Neutrophil (primary cell): ENCODE measurements around the gene VGF.

Experiments
- H3K27ac ChIP-seq: fragments of 200-600 bp; sonication (generic); 2 replicates; pipeline ENCODE4 v1.5.1; 2016; ENCODE audit warnings: mild to moderate bottlenecking, moderate library complexity
- H3K27me3 ChIP-seq: fragments of 200-600 bp; sonication (generic); 2 replicates; pipeline ENCODE4 v1.6.0; 2016; ENCODE audit warnings: mild to moderate bottlenecking
- H3K36me3 ChIP-seq: fragments of 200-600 bp; sonication (generic); 2 replicates; pipeline ENCODE4 v1.5.1; 2017
- H3K4me1 ChIP-seq, 2 experiments: fragments of 200-600 bp in 1 of 2; sonication (generic) in 1 of 2; 1 replicate in 1 of 2; 2 replicates in 1 of 2; pipeline versions ENCODE4 v1.5.1 to v1.6.1; 2013 to 2016; ENCODE audit warnings: low read depth in 1 of 2, low read length in 1 of 2, mild to moderate bottlenecking in 1 of 2, moderate library complexity in 1 of 2; ENCODE audit not compliant: control insufficient read depth in 1 of 2, insufficient read depth in 1 of 2
- H3K4me3 ChIP-seq, 2 experiments: fragments of 200-600 bp in 1 of 2; sonication (generic) in 1 of 2; 1 replicate in 1 of 2; 2 replicates in 1 of 2; pipeline ENCODE4 v1.5.1; 2013 to 2016; ENCODE audit warnings: low read depth in 1 of 2, low read length in 1 of 2, mild to moderate bottlenecking in 1 of 2, moderate library complexity in 1 of 2
- H3K9me3 ChIP-seq: fragments of 200-600 bp; sonication (generic); 2 replicates; pipeline ENCODE4 v1.5.1; 2016
- TF ChIP-seq, protein P1 (sequence below): fragments of 200-600 bp; sonication (generic); IDR thresholded peaks from 2 replicates; pipeline ENCODE4 v1.5.1; 2016; ENCODE audit warnings: antibody characterized with exemption

Gene VGF

DNA sequence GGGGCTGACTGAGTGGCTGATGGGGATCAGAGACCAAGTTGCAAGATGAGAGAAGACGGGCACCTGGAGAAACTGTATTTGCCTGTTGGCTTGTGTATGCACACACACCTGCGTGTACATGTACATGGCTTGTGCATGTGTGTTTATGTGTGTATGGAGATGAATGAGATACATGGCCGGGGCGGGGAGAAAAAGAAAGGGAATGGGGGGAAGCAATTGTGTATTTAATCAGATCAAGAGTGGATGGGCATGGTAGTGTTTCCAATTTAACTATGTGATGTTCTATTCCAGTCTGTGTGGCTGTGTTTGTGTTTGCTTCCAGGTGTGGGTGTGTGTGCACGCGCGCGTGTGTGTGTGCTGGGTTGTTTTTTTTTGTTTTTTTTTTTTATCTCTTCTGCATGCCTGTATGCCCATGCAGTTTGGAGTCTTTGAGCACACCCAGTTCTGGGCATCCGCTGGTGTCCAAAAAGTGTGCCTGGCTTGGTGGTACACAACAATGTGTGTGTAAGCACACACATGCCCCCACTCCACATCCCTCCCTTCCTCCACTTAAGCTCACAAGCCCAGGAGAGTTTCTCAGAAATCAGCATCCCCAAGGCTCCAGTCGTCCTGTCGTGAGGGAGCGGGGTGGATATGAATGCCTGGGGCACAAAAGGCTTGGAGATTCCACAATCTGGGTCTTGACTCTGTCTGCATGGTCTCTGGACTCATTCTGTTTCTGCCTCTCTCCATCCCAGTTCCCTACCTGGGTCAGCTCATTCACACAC is 2.5 kb upstream of the VGF start:
- Histone ChIP-seq H3K27me3 (peaks cover 100% of the 10 kb centered on the region), H3K27ac (no peak overlapping the region), H3K36me3 (no peaks in the 10 kb centered on the region), H3K4me1 (peaks cover 5 to 28% of the 10 kb centered on the region in 2 experiments), H3K4me3 (no peak overlapping the region), H3K9me3 (no peaks in the 10 kb centered on the region)
- TF ChIP-seq, protein P1, sequence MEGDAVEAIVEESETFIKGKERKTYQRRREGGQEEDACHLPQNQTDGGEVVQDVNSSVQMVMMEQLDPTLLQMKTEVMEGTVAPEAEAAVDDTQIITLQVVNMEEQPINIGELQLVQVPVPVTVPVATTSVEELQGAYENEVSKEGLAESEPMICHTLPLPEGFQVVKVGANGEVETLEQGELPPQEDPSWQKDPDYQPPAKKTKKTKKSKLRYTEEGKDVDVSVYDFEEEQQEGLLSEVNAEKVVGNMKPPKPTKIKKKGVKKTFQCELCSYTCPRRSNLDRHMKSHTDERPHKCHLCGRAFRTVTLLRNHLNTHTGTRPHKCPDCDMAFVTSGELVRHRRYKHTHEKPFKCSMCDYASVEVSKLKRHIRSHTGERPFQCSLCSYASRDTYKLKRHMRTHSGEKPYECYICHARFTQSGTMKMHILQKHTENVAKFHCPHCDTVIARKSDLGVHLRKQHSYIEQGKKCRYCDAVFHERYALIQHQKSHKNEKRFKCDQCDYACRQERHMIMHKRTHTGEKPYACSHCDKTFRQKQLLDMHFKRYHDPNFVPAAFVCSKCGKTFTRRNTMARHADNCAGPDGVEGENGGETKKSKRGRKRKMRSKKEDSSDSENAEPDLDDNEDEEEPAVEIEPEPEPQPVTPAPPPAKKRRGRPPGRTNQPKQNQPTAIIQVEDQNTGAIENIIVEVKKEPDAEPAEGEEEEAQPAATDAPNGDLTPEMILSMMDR = no peak

DNA sequence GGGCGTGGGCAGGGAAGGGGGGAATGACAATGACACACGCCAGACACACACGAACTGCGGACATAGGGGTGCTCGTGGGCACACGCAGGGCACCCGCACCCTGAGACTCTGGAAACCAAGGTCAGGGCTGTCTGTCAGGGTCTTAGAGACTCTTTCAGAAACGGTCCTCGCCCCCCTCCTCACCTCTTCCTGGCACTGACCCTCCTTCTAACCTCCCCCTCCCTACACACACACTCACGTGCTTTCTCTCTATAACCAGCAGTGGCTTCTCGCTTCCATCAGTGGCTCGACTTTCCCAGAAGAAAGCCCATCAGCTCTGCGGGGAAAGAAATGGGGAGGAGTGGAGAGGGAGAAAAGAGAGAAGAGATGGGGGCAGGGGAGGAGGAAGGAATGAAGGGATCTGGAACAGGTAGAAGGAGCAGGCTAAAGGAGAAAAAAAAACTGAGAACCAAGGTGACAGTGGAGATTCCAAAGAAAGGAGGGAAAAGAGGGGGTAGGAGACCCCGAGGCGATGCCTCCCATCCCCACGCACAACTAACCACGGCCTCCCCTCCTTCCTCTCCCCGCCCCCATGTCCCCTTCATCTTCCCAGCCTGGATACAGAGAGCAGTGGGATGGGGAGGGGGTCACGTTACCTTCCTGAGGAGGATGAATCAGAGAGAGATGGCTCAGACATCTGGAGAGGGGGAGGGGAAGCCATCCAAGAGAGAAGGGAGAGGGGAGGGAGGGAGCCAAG is 1.7 kb upstream of the VGF start:
- Histone ChIP-seq H3K9me3 (no peaks in the 10 kb centered on the region), H3K36me3 (no peaks in the 10 kb centered on the region), H3K27me3 (peaks cover 100% of the 10 kb centered on the region), H3K4me3 (no peak overlapping the region), H3K27ac (no peak overlapping the region), H3K4me1 (peaks cover 5 to 27% of the 10 kb centered on the region in 2 experiments)
- TF ChIP-seq, protein P1 = no peak

DNA sequence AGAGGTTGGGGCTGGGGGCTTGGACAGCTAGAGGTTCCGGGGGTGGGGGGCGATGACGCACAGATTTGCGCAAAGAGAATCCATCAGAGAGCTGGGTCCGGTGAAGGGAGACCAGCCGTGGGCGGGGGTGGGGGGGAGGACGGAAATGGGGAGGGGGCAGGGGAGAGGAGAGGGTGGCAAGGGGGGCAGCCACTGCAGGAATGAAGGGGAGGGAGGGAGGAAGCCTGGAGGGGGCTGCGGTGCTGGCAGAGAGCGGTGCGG is 1.2 kb upstream of the VGF start:
- H3K9me3 ChIP-seq = no peaks in the 10 kb centered on the region
- peaks cover 5 to 26% of the 10 kb centered on the region in 2 experiments for H3K4me1 ChIP-seq
- H3K36me3 ChIP-seq = no peaks in the 10 kb centered on the region
- TF ChIP-seq, protein P1 = no peak
- no peak overlapping the region for H3K4me3 ChIP-seq
- no peak overlapping the region for H3K27ac ChIP-seq
- H3K27me3 ChIP-seq = peaks cover 100% of the 10 kb centered on the region

DNA sequence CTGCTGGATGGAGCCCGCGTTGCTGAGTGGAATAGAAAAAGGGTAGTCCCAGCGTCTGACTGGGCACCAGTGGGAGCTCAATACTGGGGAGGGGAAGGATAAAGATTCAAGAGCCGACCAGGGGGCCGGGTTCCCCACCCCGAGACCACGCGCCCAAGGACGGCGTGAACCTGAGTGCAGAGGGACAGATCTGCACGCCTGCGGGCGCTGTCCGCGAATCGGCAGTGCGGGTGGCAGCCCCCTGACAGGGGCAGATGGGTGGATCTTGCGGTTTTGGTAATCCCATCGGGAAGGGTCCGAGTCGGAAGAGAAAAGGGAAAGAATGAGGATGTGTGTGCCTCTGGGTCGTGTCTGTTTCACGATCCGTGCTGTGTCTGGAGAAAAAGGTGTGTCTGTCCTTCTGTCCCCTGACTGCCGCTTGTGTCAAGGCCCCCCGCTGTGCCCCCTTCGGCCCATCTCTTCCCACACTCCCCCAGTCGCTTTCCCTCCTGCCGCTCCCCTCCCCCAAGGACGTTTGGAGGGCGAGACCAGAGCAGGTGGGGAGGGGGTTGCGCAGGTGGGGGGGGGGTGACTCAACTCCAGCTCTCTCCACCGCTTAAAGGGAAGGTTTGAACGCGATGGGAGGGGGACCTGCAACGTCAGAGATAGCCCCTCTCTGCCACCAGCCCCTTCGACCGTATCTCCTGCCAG is 734 bp upstream of the VGF start:
- Histone ChIP-seq H3K9me3 (no peaks in the 10 kb centered on the region), H3K4me3 (peak overlapping the region in 1 of 2 experiments; percentile 35), H3K36me3 (no peaks in the 10 kb centered on the region), H3K27ac (no peak overlapping the region), H3K27me3 (peaks cover 100% of the 10 kb centered on the region), H3K4me1 (peaks cover 5 to 26% of the 10 kb centered on the region in 2 experiments)
- TF ChIP-seq, protein P1 = no peak

DNA sequence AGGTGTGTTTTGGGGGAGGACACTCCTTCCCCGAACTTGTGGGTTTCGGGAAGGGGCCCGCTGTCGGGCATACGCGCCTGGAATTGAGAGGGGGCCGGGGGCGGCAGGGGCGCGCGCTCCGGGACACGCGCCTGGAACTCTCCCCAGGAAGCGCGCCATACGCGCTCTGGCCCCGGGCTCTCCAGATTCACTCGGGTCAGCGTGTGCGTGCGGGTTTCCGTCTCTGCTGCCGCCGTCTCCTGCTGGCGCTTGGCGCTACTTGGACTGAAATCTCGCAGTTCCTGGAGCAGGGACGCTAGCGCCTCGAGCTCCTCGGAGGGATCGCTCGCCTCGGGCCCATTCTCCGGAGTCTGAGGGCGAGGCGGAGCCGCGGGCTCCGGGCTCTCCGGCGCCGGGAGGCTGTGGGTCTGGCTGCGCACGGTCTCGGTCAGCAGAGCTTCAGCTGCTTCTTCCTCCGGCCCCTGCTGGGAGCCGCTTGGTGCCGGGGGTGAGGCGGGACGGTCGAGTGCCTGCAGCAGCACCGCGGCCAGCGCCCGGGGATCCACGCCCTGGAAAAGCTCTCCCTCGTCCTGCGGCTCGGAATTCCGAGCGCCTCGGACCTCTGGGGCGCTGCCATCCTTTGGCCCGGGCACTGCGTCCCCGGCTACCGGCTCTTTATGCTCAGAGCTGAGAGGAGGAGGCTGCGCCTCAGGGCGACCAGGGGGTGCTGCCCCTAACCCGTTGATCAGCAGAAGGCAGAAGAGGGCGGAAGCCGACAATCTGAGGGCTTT is 1.1 kb downstream of the VGF start:
- H3K4me1 ChIP-seq = peaks cover 5 to 26% of the 10 kb centered on the region in 2 experiments
- TF ChIP-seq, protein P1 = no peak
- no peaks in the 10 kb centered on the region for H3K9me3 ChIP-seq
- H3K36me3 ChIP-seq = no peaks in the 10 kb centered on the region
- H3K27ac ChIP-seq = no peak overlapping the region
- H3K4me3 ChIP-seq = peak overlapping the region in 1 of 2 experiments; percentile 24
- peaks cover 94% of the 10 kb centered on the region for H3K27me3 ChIP-seq
